ENCODE results near the gene PDK3. TPM values are rescaled to one million over a fixed set of nuclear protein-coding genes. Genes with fewer than 3 reads are reported as not detected.

The PDK3 gene
- total RNA-seq, 1 donor from 2014 or later, result 31.1 TPM

- Histone ChIP-seq H3K36me3 (no peaks in the 10 kb centered on the region), H3K27me3 (no peaks in the 10 kb centered on the region), H3K4me1 (peaks cover 0 to 6% of the 10 kb centered on the region in 2 donors), H3K9me3 (no peaks in the 10 kb centered on the region), H3K4me3 (no peak overlapping the region), H3K27ac (peak overlapping the region in 1 of 2 donors; percentile 41)
- intact Hi-C loops (cut with DNase I), result no loop called here
- no peak for TF ChIP-seq CTCF (IDR thresholded peaks at IDR 0.05)
- no peak for DNase-seq (ENCODE audit: low spot score in 2 of 2)
Measured at GRCh38 chrX:24487571-24487970, 22.5 kb downstream of the PDK3 start.

GRCh38 chrX:24491741-24492140 lies 26.7 kb downstream of the PDK3 start:
- no peak for DNase-seq (ENCODE audit: low spot score in 2 of 2)
- peak overlapping the region; percentile 60 to 64 for H3K27ac ChIP-seq
- intact Hi-C loops (cut with DNase I), result loop anchor here (2.0 to 10.0 kb wide), 3 partner anchors 19 to 587 kb away; partner anchors contain the start of genes APOO, CXorf58 and POLA1
- peaks cover 0 to 12% of the 10 kb centered on the region in 2 donors for H3K4me1 ChIP-seq
- H3K4me3 ChIP-seq, result no peak overlapping the region
- no peak for TF ChIP-seq CTCF (IDR thresholded peaks at IDR 0.05)
- no peaks in the 10 kb centered on the region for H3K27me3 ChIP-seq
- H3K9me3 ChIP-seq, result no peaks in the 10 kb centered on the region
- no peaks in the 10 kb centered on the region for H3K36me3 ChIP-seq

GRCh38 chrX:24493740-24494581 lies 28.9 kb downstream of the PDK3 start:
- TF ChIP-seq CTCF (IDR thresholded peaks at IDR 0.05), result no peak
- no peaks in the 10 kb centered on the region for H3K27me3 ChIP-seq
- H3K36me3 ChIP-seq, result peaks cover 0 to 3% of the 10 kb centered on the region in 2 donors
- H3K4me3 ChIP-seq, result peak overlapping the region in 1 of 2 donors; percentile 28
- peak overlapping the region; percentile 52 to 64 for H3K27ac ChIP-seq
- intact Hi-C loops (cut with DNase I), result loop anchor here (1.0 to 10.0 kb wide), 3 partner anchors 97 to 589 kb away; partner anchors contain the start of genes APOO, CXorf58 and POLA1
- no peaks in the 10 kb centered on the region for H3K9me3 ChIP-seq
- DNase-seq (ENCODE audit: low spot score in 2 of 2), result no peak
- peaks cover 0 to 12% of the 10 kb centered on the region in 2 donors for H3K4me1 ChIP-seq

GRCh38 chrX:24494647-24495075 lies 29.6 kb downstream of the PDK3 start:
- Histone ChIP-seq H3K27ac (peak overlapping the region; percentile 52 to 64), H3K9me3 (no peaks in the 10 kb centered on the region), H3K4me3 (peak overlapping the region in 1 of 2 donors; percentile 28), H3K36me3 (peaks cover 0 to 3% of the 10 kb centered on the region in 2 donors), H3K27me3 (no peaks in the 10 kb centered on the region), H3K4me1 (peaks cover 0 to 12% of the 10 kb centered on the region in 2 donors)
- intact Hi-C loops (cut with DNase I), result loop anchor here (1.0 to 10.0 kb wide), 3 partner anchors 97 to 590 kb away; partner anchors contain the start of genes APOO, CXorf58 and POLA1
- peak in 1 of 2 donors; percentile 70 for DNase-seq (ENCODE audit: low spot score in 2 of 2)
- no peak for TF ChIP-seq CTCF (IDR thresholded peaks at IDR 0.05)

- Histone ChIP-seq H3K9me3 (no peaks in the 10 kb centered on the region), H3K36me3 (peaks cover 2 to 10% of the 10 kb centered on the region in 2 donors), H3K4me3 (no peak overlapping the region), H3K27ac (peak overlapping the region; percentile 52 to 64), H3K4me1 (peaks cover 0 to 12% of the 10 kb centered on the region in 2 donors), H3K27me3 (no peaks in the 10 kb centered on the region)
- DNase-seq (ENCODE audit: low spot score in 2 of 2), result no peak
- intact Hi-C loops (cut with DNase I), result loop anchor here (10.0 kb wide), 2 partner anchors 199 to 591 kb away; partner anchors contain the start of genes APOO, CXorf58 and POLA1
- no peak for TF ChIP-seq CTCF (IDR thresholded peaks at IDR 0.05)
Measured at GRCh38 chrX:24495700-24496099, 30.6 kb downstream of the PDK3 start.

All from ascending aorta (tissue), 2 donors.